CD4-positive, alpha-beta T cell treated with Interleukin-17A for 4 hours (primary cell): ENCODE measurements around the gene ACP6.

Source experiments
- DNase-seq: peaks from one replicate; pipeline ENCODE4 v3.0.0-alpha.2; 2020; ENCODE audit warnings: mixed read lengths

The ACP6 gene

GRCh38 chr1:147648933-147649332 lies 21.4 kb downstream of the ACP6 start:
- DNase-seq = no peak

- peak; percentile 24 for DNase-seq
Observed at GRCh38 chr1:147647796-147648633, 22.3 kb downstream of the ACP6 start.

GRCh38 chr1:147643974-147644373 lies 26.4 kb downstream of the ACP6 start:
- DNase-seq = no peak

GRCh38 chr1:147641695-147642592 lies 28.4 kb downstream of the ACP6 start:
- DNase-seq = peak; percentile 69

GRCh38 chr1:147641291-147641690 lies 29.0 kb downstream of the ACP6 start:
- DNase-seq = no peak

- peak; percentile 81 for DNase-seq
Observed at GRCh38 chr1:147640553-147641165, 29.7 kb downstream of the ACP6 start.

GRCh38 chr1:147636314-147636713 lies 34.0 kb downstream of the ACP6 start:
- no peak for DNase-seq

- DNase-seq = no peak
Observed at GRCh38 chr1:147635342-147635741, 35.0 kb downstream of the ACP6 start.

- DNase-seq = no peak
Observed at GRCh38 chr1:147634645-147635044, 35.7 kb downstream of the ACP6 start.

- no peak for DNase-seq
Observed at GRCh38 chr1:147633759-147634158, 36.6 kb downstream of the ACP6 start.

- DNase-seq = no peak
Observed at GRCh38 chr1:147631839-147632238, 38.5 kb downstream of the ACP6 start.

- no peak for DNase-seq
Observed at GRCh38 chr1:147630447-147630846, 39.9 kb downstream of the ACP6 start.

GRCh38 chr1:147630022-147630421 lies 40.3 kb downstream of the ACP6 start:
- DNase-seq = no peak

GRCh38 chr1:147628441-147628840 lies 41.9 kb downstream of the ACP6 start:
- no peak for DNase-seq

GRCh38 chr1:147627435-147628110 lies 42.8 kb downstream of the ACP6 start:
- peak; percentile 73 for DNase-seq

- no peak for DNase-seq
Observed at GRCh38 chr1:147626739-147627138, 43.6 kb downstream of the ACP6 start.

GRCh38 chr1:147626291-147626690 lies 44.0 kb downstream of the ACP6 start:
- DNase-seq = no peak

GRCh38 chr1:147625362-147625995 lies 44.8 kb downstream of the ACP6 start:
- DNase-seq = no peak

- no peak for DNase-seq
Observed at GRCh38 chr1:147624529-147624928, 45.8 kb downstream of the ACP6 start.

GRCh38 chr1:147624011-147624410 lies 46.3 kb downstream of the ACP6 start:
- DNase-seq = no peak

- no peak for DNase-seq
Observed at GRCh38 chr1:147622731-147623130, 47.6 kb downstream of the ACP6 start.

- no peak for DNase-seq
Observed at GRCh38 chr1:147620543-147620942, 49.8 kb downstream of the ACP6 start.
